SK-N-MC (cell line): ENCODE results near the gene IRGC.

ENCODE experiments used
- EZH2 ChIP-seq: fragments of 200-600 bp; sonication (generic); IDR thresholded peaks from one replicate; pipeline ENCODE4 v1.6.1; 2017; ENCODE audit warnings: antibody characterized with exemption
- FOXP2 ChIP-seq: optimal IDR thresholded peaks from 2 replicates; pipeline ENCODE3; 2011; ENCODE audit warnings: mild to moderate bottlenecking, moderate library complexity; ENCODE audit not compliant: insufficient read depth; ENCODE audit errors: extremely low read length, control extremely low read depth

DNA sequence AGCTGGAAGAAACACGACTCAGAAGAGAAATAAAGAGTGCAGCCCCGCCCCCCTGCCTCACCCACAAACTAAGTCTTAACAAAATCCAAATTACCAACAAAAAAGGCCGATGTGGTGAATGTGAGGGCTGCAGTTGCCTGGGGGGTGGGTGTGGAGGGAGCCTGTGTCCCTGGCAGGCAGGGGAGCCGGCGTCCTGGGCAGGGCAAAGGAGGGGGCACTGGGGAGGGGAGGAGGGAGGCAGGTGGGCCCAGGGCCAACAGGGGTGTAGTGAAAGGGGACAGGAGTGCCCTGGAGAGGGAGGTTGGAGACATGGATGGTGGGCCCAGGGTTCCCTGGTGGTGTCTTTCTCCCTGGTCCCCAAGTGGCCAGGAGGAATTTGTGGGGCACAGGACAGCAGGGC is 4.0 kb downstream of the IRGC start:
- TF ChIP-seq EZH2 (no peak), FOXP2 (no peak)
